RWPE2 (cell line): ENCODE results near the gene EIF4A3.

Experiments
- ATAC-seq: fragments of 200-7000 bp; cut with Tn5 transposase; 3 replicates; pipeline ENCODE4 v1.9.1; 2021; ENCODE audit warnings: low read depth
- DNase-seq: peaks from one replicate; pipeline ENCODE4 v3.0.0-alpha.2; 2020; ENCODE audit warnings: low spot score
- H3K27ac ChIP-seq: fragments of 450-650 bp; 2 replicates; pipeline ENCODE4 v1.5.1; 2017; ENCODE audit warnings: mild to moderate bottlenecking; ENCODE audit not compliant: poor library complexity, severe bottlenecking
- H3K27me3 ChIP-seq: fragments of 250-450 bp; sonication (Bioruptor Pico); 2 replicates; pipeline ENCODE4 v1.5.1; 2021; ENCODE audit warnings: mild to moderate bottlenecking, moderate library complexity; ENCODE audit not compliant: insufficient read depth, poor library complexity, severe bottlenecking
- H3K36me3 ChIP-seq: fragments of 250-450 bp; sonication (Bioruptor Pico); 2 replicates; pipeline ENCODE4 v1.5.1; 2020; ENCODE audit warnings: low read depth, mild to moderate bottlenecking, moderate library complexity
- H3K4me1 ChIP-seq: fragments of 250-450 bp; sonication (Bioruptor Pico); 2 replicates; pipeline ENCODE4 v1.5.1; 2021; ENCODE audit warnings: mild to moderate bottlenecking, moderate library complexity; ENCODE audit not compliant: insufficient read depth, poor library complexity, severe bottlenecking
- H3K4me3 ChIP-seq: fragments of 250-450 bp; sonication (Bioruptor Pico); 2 replicates; pipeline ENCODE4 v1.5.1; 2021; ENCODE audit warnings: mild to moderate bottlenecking, moderate library complexity; ENCODE audit not compliant: severe bottlenecking
- H3K9me3 ChIP-seq: fragments of 250-450 bp; sonication (Bioruptor Pico); 2 replicates; pipeline ENCODE4 v1.5.1; 2021; ENCODE audit warnings: mild to moderate bottlenecking, moderate library complexity; ENCODE audit not compliant: severe bottlenecking
- CTCF ChIP-seq: fragments of 450-650 bp; IDR thresholded peaks from one replicate; pipeline ENCODE4 v1.5.1; 2017; ENCODE audit warnings: mild to moderate bottlenecking, moderate library complexity; ENCODE audit not compliant: poor library complexity, severe bottlenecking

The EIF4A3 gene

DNA sequence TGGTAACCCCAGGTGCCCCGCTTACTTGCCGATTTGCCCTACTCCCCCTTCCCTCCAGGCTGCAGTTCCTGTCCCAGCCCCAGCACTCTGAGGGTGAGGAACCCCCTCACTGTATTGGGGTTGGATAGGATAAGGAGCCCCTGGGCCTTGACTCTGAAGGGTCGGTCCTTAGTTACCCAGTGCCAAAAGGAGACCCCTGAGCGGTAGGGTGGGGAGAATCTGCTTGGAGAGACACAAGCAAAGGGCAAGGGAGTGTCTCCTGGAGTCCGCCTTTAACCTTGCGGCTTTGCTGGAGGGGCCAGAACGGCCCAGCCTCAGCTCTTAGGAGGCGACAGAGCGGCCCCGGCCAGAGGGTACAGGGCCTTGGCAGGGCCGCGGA, 35.9 kb upstream of the EIF4A3 start:
- Histone ChIP-seq H3K36me3 (no peaks in the 10 kb centered on the region), H3K4me3 (no peak overlapping the region), H3K4me1 (peaks cover 6% of the 10 kb centered on the region), H3K27ac (no peak overlapping the region), H3K27me3 (no peaks in the 10 kb centered on the region), H3K9me3 (no peaks in the 10 kb centered on the region)
- no peak for DNase-seq
- no peak for ATAC-seq
- no peak for TF ChIP-seq CTCF

- peaks cover under 1% of the 10 kb centered on the region for H3K4me1 ChIP-seq
- no peaks in the 10 kb centered on the region for H3K27me3 ChIP-seq
- no peak overlapping the region for H3K27ac ChIP-seq
- ATAC-seq (no peak), DNase-seq (no peak)
- no peak for TF ChIP-seq CTCF
- H3K9me3 ChIP-seq: no peaks in the 10 kb centered on the region
- no peaks in the 10 kb centered on the region for H3K36me3 ChIP-seq
- H3K4me3 ChIP-seq: no peak overlapping the region
These were observed 35.4 kb upstream of the EIF4A3 start for GRCh38 chr17:80182118-80182844.

DNA sequence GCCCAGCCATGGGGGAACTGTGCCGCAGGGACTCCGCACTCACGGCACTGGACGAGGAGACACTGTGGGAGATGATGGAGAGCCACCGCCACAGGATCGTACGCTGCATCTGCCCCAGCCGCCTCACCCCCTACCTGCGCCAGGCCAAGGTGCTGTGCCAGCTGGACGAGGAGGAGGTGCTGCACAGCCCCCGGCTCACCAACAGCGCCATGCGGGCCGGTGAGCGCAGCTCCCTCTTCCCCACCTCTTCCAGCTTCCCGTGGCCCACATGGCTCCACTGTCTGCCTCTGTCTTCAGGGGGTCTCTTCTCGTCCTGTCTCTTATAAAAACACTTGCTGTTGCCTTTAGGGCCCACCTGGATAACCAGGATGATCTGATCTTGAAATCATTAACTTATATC, 34.5 kb upstream of the EIF4A3 start:
- no peak overlapping the region for H3K27ac ChIP-seq
- H3K4me3 ChIP-seq: no peak overlapping the region
- no peaks in the 10 kb centered on the region for H3K4me1 ChIP-seq
- no peaks in the 10 kb centered on the region for H3K36me3 ChIP-seq
- no peaks in the 10 kb centered on the region for H3K27me3 ChIP-seq
- no peak for TF ChIP-seq CTCF
- no peaks in the 10 kb centered on the region for H3K9me3 ChIP-seq
- DNase-seq (no peak), ATAC-seq (no peak)

DNA sequence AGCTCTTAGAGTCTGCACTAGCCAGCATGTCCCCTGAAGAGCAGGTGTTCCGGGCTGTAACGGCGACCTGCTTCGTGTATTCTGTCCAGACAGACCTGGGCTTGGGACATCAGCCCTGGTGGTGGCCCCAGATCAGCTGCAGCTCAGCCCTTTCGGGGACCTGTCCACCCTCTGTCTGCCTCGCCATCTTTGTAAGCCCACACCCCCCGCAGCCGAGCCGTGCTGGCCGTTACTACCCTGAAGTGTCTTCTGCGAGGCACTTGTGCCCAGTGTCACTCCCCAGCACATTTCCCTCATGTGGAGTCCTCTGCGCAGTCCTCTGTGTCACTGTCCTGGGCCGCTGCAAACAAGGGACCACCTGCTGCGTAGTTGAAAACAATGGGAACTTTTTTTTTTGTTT, 33.3 kb upstream of the EIF4A3 start:
- Histone ChIP-seq H3K27ac (no peak overlapping the region), H3K27me3 (no peaks in the 10 kb centered on the region), H3K36me3 (no peaks in the 10 kb centered on the region), H3K4me1 (no peaks in the 10 kb centered on the region), H3K4me3 (no peak overlapping the region), H3K9me3 (no peaks in the 10 kb centered on the region)
- TF ChIP-seq CTCF: no peak
- ATAC-seq (no peak), DNase-seq (no peak)

GRCh38 chr17:80177986-80178595, 31.2 kb upstream of the EIF4A3 start:
- Histone ChIP-seq H3K9me3 (no peaks in the 10 kb centered on the region), H3K27me3 (no peaks in the 10 kb centered on the region), H3K27ac (no peak overlapping the region), H3K36me3 (no peaks in the 10 kb centered on the region), H3K4me1 (no peaks in the 10 kb centered on the region), H3K4me3 (no peak overlapping the region)
- no peak for ATAC-seq
- no peak for DNase-seq
- TF ChIP-seq CTCF: no peak
